ENCODE results near the gene OPN4. TPM values are rescaled to one million over a fixed set of nuclear protein-coding genes. Genes with fewer than 3 reads are reported as not detected.
A peak's percentile ranks its signal among the peaks of the same experiment; 100 is the strongest.

The OPN4 gene
- total RNA-seq, 2 donors from 2014 or later = not detected

DNA sequence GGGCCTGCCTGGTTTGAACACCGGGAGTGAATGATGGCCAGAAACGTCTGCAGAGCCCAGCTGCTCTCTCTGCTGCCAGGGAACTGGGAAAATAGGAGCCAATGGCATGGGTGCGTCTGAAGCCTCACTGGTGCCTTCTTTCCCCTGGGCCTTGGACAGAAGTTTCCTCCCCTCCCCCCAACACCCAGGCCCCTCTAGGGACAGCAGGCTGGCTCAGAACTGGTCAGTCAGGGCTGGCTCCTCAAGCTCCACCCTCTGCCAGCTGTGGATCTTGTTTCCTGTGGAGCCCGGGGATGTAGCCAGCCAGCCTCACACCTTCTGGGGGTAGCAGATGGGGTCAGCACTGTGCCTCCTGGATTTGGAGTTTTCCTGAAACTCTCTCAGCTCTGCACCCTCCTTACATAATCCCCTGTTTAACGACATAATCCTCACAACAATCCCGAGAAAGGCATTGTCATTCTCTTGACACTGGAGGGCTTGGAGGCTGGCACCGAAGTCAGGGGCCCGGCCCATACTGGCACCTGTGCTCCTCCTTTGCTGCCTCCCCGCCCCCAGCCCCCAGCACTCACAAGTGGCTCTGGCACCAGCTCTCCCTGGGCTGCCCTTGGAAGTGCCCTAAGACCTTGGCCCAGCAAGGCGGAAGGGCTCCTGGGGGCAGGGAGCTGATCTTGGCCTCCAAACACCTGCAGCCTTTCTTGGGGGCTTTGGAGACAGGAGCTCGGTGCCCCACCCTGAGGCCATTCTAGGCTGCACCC lies 19.7 kb downstream of the OPN4 start:
- Histone ChIP-seq H3K4me3 (no peak overlapping the region), H3K4me1 (peaks cover 22% of the 10 kb centered on the region), H3K27me3 (no peaks in the 10 kb centered on the region), H3K27ac (peak overlapping the region in 1 of 4 donors; percentile 12), H3K9me3 (no peaks in the 10 kb centered on the region), H3K36me3 (replicated peaks in 1 of 2; ENCODE audit: insufficient read depth in 1 of 2, low read depth in 2 of 2) (no peaks in the 10 kb centered on the region)
- ATAC-seq (no peak), DNase-seq (peak in 1 of 4 donors; percentile 71)
- 30 to 48% methylated on average over 11 of the region's 11 CpGs for WGBS, 2 donors
- TF ChIP-seq POLR2A (IDR thresholded peaks at IDR 0.05) = no peak
- TF ChIP-seq, protein P1, sequence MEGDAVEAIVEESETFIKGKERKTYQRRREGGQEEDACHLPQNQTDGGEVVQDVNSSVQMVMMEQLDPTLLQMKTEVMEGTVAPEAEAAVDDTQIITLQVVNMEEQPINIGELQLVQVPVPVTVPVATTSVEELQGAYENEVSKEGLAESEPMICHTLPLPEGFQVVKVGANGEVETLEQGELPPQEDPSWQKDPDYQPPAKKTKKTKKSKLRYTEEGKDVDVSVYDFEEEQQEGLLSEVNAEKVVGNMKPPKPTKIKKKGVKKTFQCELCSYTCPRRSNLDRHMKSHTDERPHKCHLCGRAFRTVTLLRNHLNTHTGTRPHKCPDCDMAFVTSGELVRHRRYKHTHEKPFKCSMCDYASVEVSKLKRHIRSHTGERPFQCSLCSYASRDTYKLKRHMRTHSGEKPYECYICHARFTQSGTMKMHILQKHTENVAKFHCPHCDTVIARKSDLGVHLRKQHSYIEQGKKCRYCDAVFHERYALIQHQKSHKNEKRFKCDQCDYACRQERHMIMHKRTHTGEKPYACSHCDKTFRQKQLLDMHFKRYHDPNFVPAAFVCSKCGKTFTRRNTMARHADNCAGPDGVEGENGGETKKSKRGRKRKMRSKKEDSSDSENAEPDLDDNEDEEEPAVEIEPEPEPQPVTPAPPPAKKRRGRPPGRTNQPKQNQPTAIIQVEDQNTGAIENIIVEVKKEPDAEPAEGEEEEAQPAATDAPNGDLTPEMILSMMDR (IDR thresholded peaks at IDR 0.05) = no peak
- intact Hi-C loops (cut with DNase I) = no loop called here

- DNase-seq = no peak
- no peaks in the 10 kb centered on the region for H3K9me3 ChIP-seq
- H3K4me3 ChIP-seq = no peak overlapping the region
- no peaks in the 10 kb centered on the region for H3K36me3 ChIP-seq (replicated peaks in 1 of 2; ENCODE audit: insufficient read depth in 1 of 2, low read depth in 2 of 2)
- H3K4me1 ChIP-seq = peaks cover 22% of the 10 kb centered on the region
- ATAC-seq = no peak
- intact Hi-C loops (cut with DNase I) = no loop called here
- no peak for TF ChIP-seq POLR2A (IDR thresholded peaks at IDR 0.05)
- TF ChIP-seq, protein P1 (IDR thresholded peaks at IDR 0.05) = no peak
- no peaks in the 10 kb centered on the region for H3K27me3 ChIP-seq
- 79% methylated on average over 3 of the region's 3 CpGs; no CpG with 5 or more reads in 1 of the 2 donors for WGBS, 2 donors
- no peak overlapping the region for H3K27ac ChIP-seq
These were observed 20.6 kb downstream of the OPN4 start for GRCh38 chr10:86674912-86675311.

- Histone ChIP-seq H3K27ac (no peak overlapping the region), H3K4me1 (peaks cover 18% of the 10 kb centered on the region)
These were observed 23.0 kb downstream of the OPN4 start for GRCh38 chr10:86677374-86677773.

DNA sequence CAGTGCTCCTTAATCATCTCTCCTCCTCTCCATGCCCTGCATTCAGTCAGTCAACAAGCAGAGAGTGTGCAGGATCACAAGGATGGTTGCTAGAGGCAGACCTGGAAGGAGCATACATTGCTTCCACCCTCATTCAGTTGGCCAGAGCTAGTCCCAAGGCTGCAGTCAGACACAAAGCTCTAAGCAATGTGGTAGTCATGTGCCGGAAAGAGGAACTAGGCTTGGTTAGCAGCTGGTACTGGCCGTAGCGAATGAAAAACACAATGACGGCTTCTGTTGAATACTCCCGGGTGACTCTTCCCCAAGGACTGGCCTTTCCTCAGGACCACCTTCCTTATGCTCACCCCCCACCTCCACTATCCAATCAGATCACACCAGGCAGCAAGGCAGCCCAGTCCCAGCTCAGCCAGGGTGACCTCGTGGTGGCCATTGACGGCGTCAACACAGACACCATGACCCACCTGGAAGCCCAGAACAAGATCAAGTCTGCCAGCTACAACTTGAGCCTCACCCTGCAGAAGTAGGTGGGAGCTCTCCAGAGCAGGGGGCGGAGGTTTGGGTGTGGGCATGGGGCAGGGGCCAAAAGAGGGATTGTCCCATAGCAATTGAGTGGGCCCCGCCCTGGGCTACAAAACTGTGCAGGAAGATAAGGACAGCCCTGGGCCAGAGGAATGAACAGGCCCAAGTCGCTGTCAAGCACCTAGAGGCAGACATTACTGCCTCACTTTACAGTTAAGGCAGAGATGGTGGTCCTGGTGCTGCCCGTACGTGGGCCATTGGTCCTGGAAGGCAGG lies 24.8 kb downstream of the OPN4 start:
- ATAC-seq (no peak), DNase-seq (no peak)
- Histone ChIP-seq H3K4me1 (peaks cover 2% of the 10 kb centered on the region), H3K36me3 (replicated peaks in 1 of 2; ENCODE audit: insufficient read depth in 1 of 2, low read depth in 2 of 2) (no peaks in the 10 kb centered on the region), H3K27ac (no peak overlapping the region), H3K4me3 (no peak overlapping the region), H3K9me3 (no peaks in the 10 kb centered on the region), H3K27me3 (no peaks in the 10 kb centered on the region)
- TF ChIP-seq, protein P1 (IDR thresholded peaks at IDR 0.05) = no peak
- no peak for TF ChIP-seq POLR2A (IDR thresholded peaks at IDR 0.05)
- 81 to 94% methylated on average over 12 to 13 of the region's 13 CpGs for WGBS, 2 donors
- intact Hi-C loops (cut with DNase I) = no loop called here

More at GRCh38 chr10:86677374-86677773, 23.0 kb downstream of the OPN4 start:
- intact Hi-C loops (cut with DNase I) = no loop called here
- H3K27me3 ChIP-seq = no peaks in the 10 kb centered on the region
- DNase-seq (no peak), ATAC-seq (no peak)
- TF ChIP-seq, protein P1 (IDR thresholded peaks at IDR 0.05) = no peak
- TF ChIP-seq POLR2A (IDR thresholded peaks at IDR 0.05) = no peak
- H3K9me3 ChIP-seq = no peaks in the 10 kb centered on the region
- H3K4me3 ChIP-seq = no peak overlapping the region
- H3K36me3 ChIP-seq (replicated peaks in 1 of 2; ENCODE audit: insufficient read depth in 1 of 2, low read depth in 2 of 2) = no peaks in the 10 kb centered on the region
- WGBS, 2 donors = 62 to 75% methylated on average over 2 to 6 of the region's 6 CpGs

All from body of pancreas (tissue), 4 donors.